ENCODE data around the gene B3GNT9.

GRCh38 chr16:67183627-67184452 is 33.0 kb upstream of the B3GNT9 start, which contains the start of gene MATCAP1:
- TF ChIP-seq CTCF (IDR thresholded peaks at IDR 0.05) (no peak), ZFX (IDR thresholded peaks at IDR 0.05; ENCODE audit: borderline replicate concordance) (no peak)

Data from 22Rv1 (cell line).